A549 (cell line): ENCODE results near the gene SUMO3. TPM values are rescaled to one million over a fixed set of nuclear protein-coding genes. Genes with fewer than 3 reads are reported as not detected.
A peak's percentile ranks its signal among the peaks of the same experiment; 100 is the strongest.

Source experiments
- ATAC-seq, 2 experiments: fragments of 200-7000 bp in 1 of 2; fragments of >200 bp in 1 of 2; cut with Nextera tagmentation in 1 of 2; cut with Tn5 transposase in 1 of 2; 3 replicates each; pipeline versions ENCODE4 v1.8.0 to v1.9.1; 2018 to 2020; ENCODE audit warnings: mild to moderate bottlenecking in 1 of 2, moderate library complexity in 1 of 2
- CTCF ChIA-PET: fragments of 300-600 bp; sonication (Branson Sonifier 250); formaldehyde crosslinking; extraction: SDS; loops from one replicate; lab custom pipeline; 2021; ENCODE audit warnings: antibody characterized with exemption, inconsistent platforms; lab: Yijun Ruan, JAX
- POLR2A ChIA-PET: fragments of 350-600 bp; formaldehyde crosslinking; extraction: SDS; loops from one replicate; lab custom pipeline; 2021; ENCODE audit warnings: antibody characterized with exemption, inconsistent platforms; lab: Yijun Ruan, JAX
- DNase-seq, 2 experiments: peaks; one replicate each; pipeline versions ENCODE4 v3.0.0 to v3.0.0-alpha.2; 2011 to 2016; ENCODE audit warnings: low read depth in 1 of 2, low spot score in 1 of 2
- FAIRE-seq: peaks from 2 replicates; lab custom pipeline; 2011; peaks lifted over from hg19 to GRCh38; lab: Jason Lieb, UNC
- H3K27ac ChIP-seq, 2 experiments: fragments of >200 bp; sonication (Bioruptor Twin); formaldehyde crosslinking; 3 replicates each; pipeline ENCODE4 v1.5.1; 2016 to 2017
- H3K4me1 ChIP-seq: fragments of >200 bp; sonication (Bioruptor Twin); formaldehyde crosslinking; 3 replicates; pipeline ENCODE4 v1.6.1; 2016
- H3K4me2 ChIP-seq: fragments of >200 bp; sonication (Bioruptor Twin); formaldehyde crosslinking; 3 replicates; pipeline ENCODE4 v1.6.1; 2016
- H3K4me3 ChIP-seq: fragments of >200 bp; sonication (Bioruptor Twin); formaldehyde crosslinking; 3 replicates; pipeline ENCODE4 v1.5.1; 2016
- H3K9me3 ChIP-seq: fragments of >200 bp; sonication (Bioruptor Twin); formaldehyde crosslinking; 3 replicates; pipeline ENCODE4 v1.6.1; 2016
- BHLHE40 ChIP-seq: IDR thresholded peaks from 2 replicates; pipeline ENCODE4 v1.6.1; 2012; ENCODE audit warnings: low read depth, low read length, inconsistent platforms
- CBX8 ChIP-seq: fragments of 200-600 bp; sonication (generic); IDR thresholded peaks from 2 replicates; pipeline ENCODE4 v1.6.1; 2016
- CHD2 ChIP-seq: fragments of 150-350 bp; IDR thresholded peaks from 2 replicates; pipeline ENCODE4 v1.6.1; 2014; ENCODE audit warnings: low read length; ENCODE audit not compliant: partially characterized antibody
- EHMT2 ChIP-seq: fragments of 200-600 bp; sonication (generic); IDR thresholded peaks from 2 replicates; pipeline ENCODE4 v1.6.1; 2016; ENCODE audit warnings: antibody characterized with exemption, low read depth, mild to moderate bottlenecking, moderate library complexity
- GATA3 ChIP-seq: IDR thresholded peaks from 2 replicates; pipeline ENCODE4 v1.6.1; 2012; ENCODE audit warnings: borderline replicate concordance
- HDAC2 ChIP-seq: fragments of 200-600 bp; sonication (generic); IDR thresholded peaks from 2 replicates; pipeline ENCODE4 v1.6.1; 2016
- HEYL ChIP-seq: fragments of 250-450 bp; sonication (Bioruptor Pico); IDR thresholded peaks from 2 replicates; pipeline ENCODE4 v1.8.0; 2021; ENCODE audit warnings: mild to moderate bottlenecking, moderate library complexity
- HOXB13 ChIP-seq: fragments of 250-450 bp; sonication (Bioruptor Pico); IDR thresholded peaks from 2 replicates; pipeline ENCODE4 v1.5.0; 2020; ENCODE audit warnings: low read depth, mild to moderate bottlenecking, moderate library complexity
- JUNB ChIP-seq: fragments of >200 bp; sonication (Bioruptor Twin); formaldehyde crosslinking; IDR thresholded peaks from 2 replicates; pipeline ENCODE4 v1.6.1; 2016
- KDM5A ChIP-seq: fragments of 200-600 bp; sonication (generic); IDR thresholded peaks from 2 replicates; pipeline ENCODE4 v1.6.1; 2016; ENCODE audit warnings: antibody characterized with exemption, mild to moderate bottlenecking
- MAFK ChIP-seq: fragments of 450-650 bp; IDR thresholded peaks from 2 replicates; pipeline ENCODE4 v1.6.1; 2014; ENCODE audit not compliant: partially characterized antibody
- MAZ ChIP-seq: fragments of 150-350 bp; IDR thresholded peaks from 2 replicates; pipeline ENCODE4 v1.6.1; 2014; ENCODE audit warnings: antibody characterized with exemption, low read depth, low read length, borderline replicate concordance
- MYC ChIP-seq: IDR thresholded peaks from 2 replicates; pipeline ENCODE4 v1.6.1; 2012; ENCODE audit warnings: mild to moderate bottlenecking, inconsistent platforms, low read length, improper control_type of control experiment, borderline replicate concordance
- NR3C1 ChIP-seq: fragments of >200 bp; sonication (Bioruptor Twin); formaldehyde crosslinking; IDR thresholded peaks from 3 replicates; pipeline ENCODE4 v1.6.1; 2017
- PHF8 ChIP-seq: fragments of 200-600 bp; sonication (generic); IDR thresholded peaks from 2 replicates; pipeline ENCODE4 v1.6.1; 2016; ENCODE audit warnings: low read depth, mild to moderate bottlenecking, antibody characterized with exemption, moderate library complexity, borderline replicate concordance
- POLR2A ChIP-seq: IDR thresholded peaks from 2 replicates; pipeline ENCODE4 v1.6.1; 2012; ENCODE audit warnings: mild to moderate bottlenecking, low read length
- RAD21 ChIP-seq, 2 experiments: fragments of >200 bp in 1 of 2; sonication (Bioruptor Twin) in 1 of 2; formaldehyde crosslinking in 1 of 2; IDR thresholded peaks in 1 of 2; conservative IDR thresholded peaks in 1 of 2; 2 replicates in 1 of 2; 3 replicates in 1 of 2; pipeline ENCODE4 v1.6.1; 2012 to 2018; ENCODE audit warnings: inconsistent platforms in 1 of 2
- RARB ChIP-seq: fragments of 250-450 bp; sonication (Bioruptor Pico); IDR thresholded peaks from 2 replicates; pipeline ENCODE4 v1.8.0; 2021; ENCODE audit warnings: mild to moderate bottlenecking, moderate library complexity
- SMC3 ChIP-seq: fragments of >200 bp; sonication (Bioruptor Twin); formaldehyde crosslinking; IDR thresholded peaks from 3 replicates; pipeline ENCODE4 v1.6.1; 2018; ENCODE audit warnings: inconsistent platforms
- SREBF2 ChIP-seq: fragments of 450-650 bp; IDR thresholded peaks from 2 replicates; pipeline ENCODE4 v1.6.1; 2014; ENCODE audit warnings: mild to moderate bottlenecking, moderate library complexity
- ZNF302 ChIP-seq: fragments of 250-450 bp; sonication (Bioruptor Pico); IDR thresholded peaks from 2 replicates; pipeline ENCODE4 v1.9.0; 2021; ENCODE audit warnings: inconsistent platforms, mild to moderate bottlenecking, moderate library complexity
- ZSCAN20 ChIP-seq: fragments of 250-450 bp; sonication (Bioruptor Pico); IDR thresholded peaks from 2 replicates; pipeline ENCODE4 v1.8.0; 2022; ENCODE audit warnings: mild to moderate bottlenecking, moderate library complexity
- WGBS: methylation state at CpG from one replicate; pipeline ENCODE4 v1.1.6; 2017; ENCODE audit errors: missing lambda C conversion rate; 5-methylcytosine and 5-hydroxymethylcytosine counted together
- polyA plus RNA-seq, 4 experiments: library from polyadenylated mRNA; depleted of rRNA in 3 of 4; stranded (reverse); fragments of >200 nt; fragmentation: RNase III in 1 of 4; extraction: RNeasy Plus Mini Kit Qiagen cat#74134 plus additional on column Dnase treatment in 1 of 4; gene quantifications; 2 replicates in 3 of 4; 3 replicates in 1 of 4; pipeline ENCODE4 v1.2.3, GENCODE V29; 2011 to 2017
- TF ChIP-seq, protein P1 (sequence below): fragments of 250-450 bp; sonication (Bioruptor Pico); IDR thresholded peaks from 2 replicates; pipeline ENCODE4 v1.5.0; 2021; ENCODE audit warnings: mild to moderate bottlenecking, moderate library complexity, borderline replicate concordance
- TF ChIP-seq, protein P2 (sequence below): fragments of >200 bp; sonication (Bioruptor Twin); formaldehyde crosslinking; IDR thresholded peaks from 3 replicates; pipeline ENCODE4 v1.5.1; 2016
- TF ChIP-seq, protein P3 (sequence below): fragments of 250-450 bp; sonication (Bioruptor Pico); IDR thresholded peaks from 2 replicates; pipeline ENCODE4 v1.5.0; 2020; ENCODE audit warnings: low read depth, mild to moderate bottlenecking, moderate library complexity
- TF ChIP-seq, protein P4 (sequence below): fragments of >200 bp; sonication (Bioruptor Twin); formaldehyde crosslinking; IDR thresholded peaks from 3 replicates; pipeline ENCODE4 v1.6.1; 2016
- TF ChIP-seq, protein P5 (sequence below): fragments of >200 bp; sonication (Bioruptor Twin); formaldehyde crosslinking; IDR thresholded peaks from 2 replicates; pipeline ENCODE4 v1.6.1; 2016
- TF ChIP-seq, protein P6 (sequence below): fragments of 150-350 bp; IDR thresholded peaks from 2 replicates; pipeline ENCODE4 v1.6.1; 2014; ENCODE audit warnings: low read depth, mild to moderate bottlenecking, low read length
- TF ChIP-seq, protein P7 (sequence below): fragments of 450-650 bp; IDR thresholded peaks from 2 replicates; pipeline ENCODE4 v1.6.1; 2014; ENCODE audit warnings: antibody characterized with exemption
- TF ChIP-seq, protein P8 (sequence below): IDR thresholded peaks from 2 replicates; pipeline ENCODE4 v1.6.1; 2012

Gene SUMO3
- polyA plus RNA-seq, 2 of the 4 experiments (the other 2 are of a cell fraction), result 78.4 to 110 TPM

DNA sequence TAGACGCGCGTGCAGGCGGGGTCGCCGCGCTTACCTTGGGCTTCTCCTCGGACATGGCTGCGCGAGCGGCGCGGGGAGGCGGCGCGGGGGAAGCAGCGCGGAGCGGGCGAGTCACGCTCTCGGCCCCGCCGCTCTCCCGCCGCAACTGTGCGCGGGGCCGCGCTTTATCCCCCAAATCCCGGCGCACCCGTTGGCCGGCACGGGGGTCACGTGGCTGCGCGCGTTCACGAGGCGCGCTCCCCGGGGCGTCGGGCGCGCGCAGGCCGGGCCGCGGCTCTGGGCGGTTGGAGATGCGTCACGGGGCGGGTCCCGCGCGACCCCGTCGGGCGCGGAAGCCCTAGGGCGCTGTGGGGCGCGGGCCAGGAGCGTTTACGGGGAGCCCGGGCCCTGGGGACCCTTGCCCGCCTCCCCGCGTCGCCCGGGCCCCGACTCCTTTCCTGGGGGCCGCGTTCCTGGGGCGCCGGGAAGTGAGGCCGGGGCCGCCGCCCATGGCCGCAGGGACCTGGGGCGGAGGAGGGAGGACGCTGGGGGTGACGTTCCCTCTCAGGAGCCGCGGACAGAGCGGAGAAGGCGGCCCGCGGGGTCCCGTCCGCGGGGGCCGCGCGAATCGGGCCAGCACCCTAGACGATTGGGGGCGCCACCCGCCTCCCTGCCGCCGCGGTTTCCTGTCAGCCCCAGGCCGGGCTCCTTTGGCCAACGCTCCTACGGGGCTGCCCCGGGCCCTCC lies at the start of gene SUMO3 (continued):
- TF ChIP-seq SMC3 (no peak), ZNF302 (no peak), BHLHE40 (no peak), MAZ (no peak), SREBF2 (no peak), HDAC2 (no peak), KDM5A (no peak), RARB (CRISPR knock-in tag) (no peak), CBX8 (no peak), HOXB13 (CRISPR knock-in tag) (no peak), CHD2 (no peak), RAD21 (conservative IDR thresholded peaks at IDR 0.05 in 1 of 2, IDR thresholded peaks at IDR 0.05 in 1 of 2) (no peak), EHMT2 (no peak), MAFK (no peak), POLR2A (peak; percentile 53)
- TF ChIP-seq, protein P1, sequence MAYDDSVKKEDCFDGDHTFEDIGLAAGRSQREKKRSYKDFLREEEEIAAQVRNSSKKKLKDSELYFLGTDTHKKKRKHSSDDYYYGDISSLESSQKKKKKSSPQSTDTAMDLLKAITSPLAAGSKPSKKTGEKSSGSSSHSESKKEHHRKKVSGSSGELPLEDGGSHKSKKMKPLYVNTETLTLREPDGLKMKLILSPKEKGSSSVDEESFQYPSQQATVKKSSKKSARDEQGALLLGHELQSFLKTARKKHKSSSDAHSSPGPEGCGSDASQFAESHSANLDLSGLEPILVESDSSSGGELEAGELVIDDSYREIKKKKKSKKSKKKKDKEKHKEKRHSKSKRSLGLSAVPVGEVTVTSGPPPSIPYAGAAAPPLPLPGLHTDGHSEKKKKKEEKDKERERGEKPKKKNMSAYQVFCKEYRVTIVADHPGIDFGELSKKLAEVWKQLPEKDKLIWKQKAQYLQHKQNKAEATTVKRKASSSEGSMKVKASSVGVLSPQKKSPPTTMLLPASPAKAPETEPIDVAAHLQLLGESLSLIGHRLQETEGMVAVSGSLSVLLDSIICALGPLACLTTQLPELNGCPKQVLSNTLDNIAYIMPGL, result no peak
- TF ChIP-seq, protein P2, sequence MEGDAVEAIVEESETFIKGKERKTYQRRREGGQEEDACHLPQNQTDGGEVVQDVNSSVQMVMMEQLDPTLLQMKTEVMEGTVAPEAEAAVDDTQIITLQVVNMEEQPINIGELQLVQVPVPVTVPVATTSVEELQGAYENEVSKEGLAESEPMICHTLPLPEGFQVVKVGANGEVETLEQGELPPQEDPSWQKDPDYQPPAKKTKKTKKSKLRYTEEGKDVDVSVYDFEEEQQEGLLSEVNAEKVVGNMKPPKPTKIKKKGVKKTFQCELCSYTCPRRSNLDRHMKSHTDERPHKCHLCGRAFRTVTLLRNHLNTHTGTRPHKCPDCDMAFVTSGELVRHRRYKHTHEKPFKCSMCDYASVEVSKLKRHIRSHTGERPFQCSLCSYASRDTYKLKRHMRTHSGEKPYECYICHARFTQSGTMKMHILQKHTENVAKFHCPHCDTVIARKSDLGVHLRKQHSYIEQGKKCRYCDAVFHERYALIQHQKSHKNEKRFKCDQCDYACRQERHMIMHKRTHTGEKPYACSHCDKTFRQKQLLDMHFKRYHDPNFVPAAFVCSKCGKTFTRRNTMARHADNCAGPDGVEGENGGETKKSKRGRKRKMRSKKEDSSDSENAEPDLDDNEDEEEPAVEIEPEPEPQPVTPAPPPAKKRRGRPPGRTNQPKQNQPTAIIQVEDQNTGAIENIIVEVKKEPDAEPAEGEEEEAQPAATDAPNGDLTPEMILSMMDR, result no peak
- TF ChIP-seq, protein P3, sequence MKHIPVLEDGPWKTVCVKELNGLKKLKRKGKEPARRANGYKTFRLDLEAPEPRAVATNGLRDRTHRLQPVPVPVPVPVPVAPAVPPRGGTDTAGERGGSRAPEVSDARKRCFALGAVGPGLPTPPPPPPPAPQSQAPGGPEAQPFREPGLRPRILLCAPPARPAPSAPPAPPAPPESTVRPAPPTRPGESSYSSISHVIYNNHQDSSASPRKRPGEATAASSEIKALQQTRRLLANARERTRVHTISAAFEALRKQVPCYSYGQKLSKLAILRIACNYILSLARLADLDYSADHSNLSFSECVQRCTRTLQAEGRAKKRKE (CRISPR knock-in tag), result peak; percentile 87; the same call in 1 of the 2 replicates
- TF ChIP-seq, protein P4, sequence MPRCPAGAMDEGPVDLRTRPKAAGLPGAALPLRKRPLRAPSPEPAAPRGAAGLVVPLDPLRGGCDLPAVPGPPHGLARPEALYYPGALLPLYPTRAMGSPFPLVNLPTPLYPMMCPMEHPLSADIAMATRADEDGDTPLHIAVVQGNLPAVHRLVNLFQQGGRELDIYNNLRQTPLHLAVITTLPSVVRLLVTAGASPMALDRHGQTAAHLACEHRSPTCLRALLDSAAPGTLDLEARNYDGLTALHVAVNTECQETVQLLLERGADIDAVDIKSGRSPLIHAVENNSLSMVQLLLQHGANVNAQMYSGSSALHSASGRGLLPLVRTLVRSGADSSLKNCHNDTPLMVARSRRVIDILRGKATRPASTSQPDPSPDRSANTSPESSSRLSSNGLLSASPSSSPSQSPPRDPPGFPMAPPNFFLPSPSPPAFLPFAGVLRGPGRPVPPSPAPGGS, result no peak
- TF ChIP-seq, protein P5, sequence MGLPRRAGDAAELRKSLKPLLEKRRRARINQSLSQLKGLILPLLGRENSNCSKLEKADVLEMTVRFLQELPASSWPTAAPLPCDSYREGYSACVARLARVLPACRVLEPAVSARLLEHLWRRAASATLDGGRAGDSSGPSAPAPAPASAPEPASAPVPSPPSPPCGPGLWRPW, result no peak
- TF ChIP-seq, protein P6, sequence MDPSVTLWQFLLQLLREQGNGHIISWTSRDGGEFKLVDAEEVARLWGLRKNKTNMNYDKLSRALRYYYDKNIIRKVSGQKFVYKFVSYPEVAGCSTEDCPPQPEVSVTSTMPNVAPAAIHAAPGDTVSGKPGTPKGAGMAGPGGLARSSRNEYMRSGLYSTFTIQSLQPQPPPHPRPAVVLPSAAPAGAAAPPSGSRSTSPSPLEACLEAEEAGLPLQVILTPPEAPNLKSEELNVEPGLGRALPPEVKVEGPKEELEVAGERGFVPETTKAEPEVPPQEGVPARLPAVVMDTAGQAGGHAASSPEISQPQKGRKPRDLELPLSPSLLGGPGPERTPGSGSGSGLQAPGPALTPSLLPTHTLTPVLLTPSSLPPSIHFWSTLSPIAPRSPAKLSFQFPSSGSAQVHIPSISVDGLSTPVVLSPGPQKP, result no peak

DNA sequence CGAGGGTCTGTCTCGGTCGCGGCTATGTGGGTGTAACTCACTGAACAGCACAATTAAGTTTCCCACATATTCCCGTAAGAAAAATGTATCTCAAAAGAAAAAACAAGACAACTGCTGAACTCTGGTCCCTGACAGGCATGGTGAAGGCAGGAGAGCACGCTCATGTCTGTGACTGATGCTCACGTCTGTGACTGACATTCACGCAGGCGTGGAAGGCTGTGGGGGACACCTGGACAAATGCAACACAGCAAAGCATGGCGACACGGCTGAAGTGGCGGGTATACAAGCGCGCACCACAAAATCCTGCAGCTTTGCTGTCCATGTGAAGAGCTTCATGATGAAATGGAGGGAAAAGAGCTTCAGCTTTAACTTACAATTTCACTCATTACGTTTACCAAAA lies 49.6 kb upstream of the SUMO3 start:
- peak overlapping the region; percentile 19 to 80; a peak in 4 of 6 replicates for H3K27ac ChIP-seq
- POLR2A ChIA-PET, result no interaction called here
- peak overlapping the region; percentile 57; the same call in 2 of the 3 replicates for H3K4me2 ChIP-seq
- FAIRE-seq (no peak), DNase-seq (no peak), ATAC-seq (no peak)
- H3K4me1 ChIP-seq, result peaks cover 60% of the 10 kb centered on the region
- H3K9me3 ChIP-seq, result no peaks in the 10 kb centered on the region
- no peak for TF ChIP-seq MYC
- no peak for TF ChIP-seq PHF8
- TF ChIP-seq, protein P7, sequence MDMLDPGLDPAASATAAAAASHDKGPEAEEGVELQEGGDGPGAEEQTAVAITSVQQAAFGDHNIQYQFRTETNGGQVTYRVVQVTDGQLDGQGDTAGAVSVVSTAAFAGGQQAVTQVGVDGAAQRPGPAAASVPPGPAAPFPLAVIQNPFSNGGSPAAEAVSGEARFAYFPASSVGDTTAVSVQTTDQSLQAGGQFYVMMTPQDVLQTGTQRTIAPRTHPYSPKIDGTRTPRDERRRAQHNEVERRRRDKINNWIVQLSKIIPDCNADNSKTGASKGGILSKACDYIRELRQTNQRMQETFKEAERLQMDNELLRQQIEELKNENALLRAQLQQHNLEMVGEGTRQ, result no peak
- no peak for TF ChIP-seq ZSCAN20
- TF ChIP-seq BHLHE40, result no peak
- TF ChIP-seq HEYL (CRISPR knock-in tag), result no peak
- TF ChIP-seq GATA3, result no peak
- TF ChIP-seq, protein P8, sequence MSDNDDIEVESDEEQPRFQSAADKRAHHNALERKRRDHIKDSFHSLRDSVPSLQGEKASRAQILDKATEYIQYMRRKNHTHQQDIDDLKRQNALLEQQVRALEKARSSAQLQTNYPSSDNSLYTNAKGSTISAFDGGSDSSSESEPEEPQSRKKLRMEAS, result no peak
- no peak for TF ChIP-seq JUNB
- TF ChIP-seq NR3C1, result no peak
- CTCF ChIA-PET, result interaction anchor here (1.1 to 1.3 kb wide), 2 partner anchors 26 to 64 kb away, joined by 3 read pairs; no protein-coding TSS in a partner anchor
- WGBS, result 94% methylated on average over 15 of the region's 15 CpGs
- H3K4me3 ChIP-seq, result no peak overlapping the region
